HL-60 (cell line): ENCODE measurements around the gene APPL2.

Source experiments
- DNase-seq, 2 experiments: peaks; one replicate each; pipeline ENCODE4 v3.0.0-alpha.2; 2010 to 2020; ENCODE audit warnings: low read depth in 1 of 2, low spot score in 1 of 2
- H3K27ac ChIP-seq: fragments of 250-450 bp; sonication (Bioruptor Pico); replicated peaks from 2 replicates; pipeline ENCODE4 v1.5.1; 2020; ENCODE audit warnings: mild to moderate bottlenecking, moderate library complexity
- H3K27me3 ChIP-seq: fragments of 250-450 bp; sonication (Bioruptor Pico); 2 replicates; pipeline ENCODE4 v1.5.1; 2021; ENCODE audit warnings: mild to moderate bottlenecking, moderate library complexity; ENCODE audit not compliant: insufficient read depth, poor library complexity, severe bottlenecking
- H3K4me3 ChIP-seq: replicated peaks from 2 replicates; pipeline ENCODE4 v1.5.1; 2011; ENCODE audit warnings: mild to moderate bottlenecking, control low read depth, low read length; ENCODE audit not compliant: insufficient read depth
- GABPA ChIP-seq: IDR thresholded peaks from 2 replicates; pipeline ENCODE4 v1.6.1; 2012; ENCODE audit warnings: low read depth
- POLR2AphosphoS5 ChIP-seq: IDR thresholded peaks from 2 replicates; pipeline ENCODE4 v1.6.1; 2012; ENCODE audit warnings: low read depth
- SPI1 ChIP-seq: IDR thresholded peaks from 2 replicates; pipeline ENCODE4 v1.6.1; 2012; ENCODE audit warnings: low read depth, mild to moderate bottlenecking, borderline replicate concordance
- TF ChIP-seq, protein P1 (sequence below): IDR thresholded peaks from 2 replicates; pipeline ENCODE4 v1.6.1; 2012; ENCODE audit warnings: low read depth; ENCODE audit not compliant: insufficient replicate concordance
- TF ChIP-seq, protein P2 (sequence below): IDR thresholded peaks from one replicate; pipeline ENCODE4 v1.5.1; 2011; ENCODE audit warnings: low read length, control low read depth, inconsistent platforms; ENCODE audit not compliant: insufficient read depth

The APPL2 gene

DNA sequence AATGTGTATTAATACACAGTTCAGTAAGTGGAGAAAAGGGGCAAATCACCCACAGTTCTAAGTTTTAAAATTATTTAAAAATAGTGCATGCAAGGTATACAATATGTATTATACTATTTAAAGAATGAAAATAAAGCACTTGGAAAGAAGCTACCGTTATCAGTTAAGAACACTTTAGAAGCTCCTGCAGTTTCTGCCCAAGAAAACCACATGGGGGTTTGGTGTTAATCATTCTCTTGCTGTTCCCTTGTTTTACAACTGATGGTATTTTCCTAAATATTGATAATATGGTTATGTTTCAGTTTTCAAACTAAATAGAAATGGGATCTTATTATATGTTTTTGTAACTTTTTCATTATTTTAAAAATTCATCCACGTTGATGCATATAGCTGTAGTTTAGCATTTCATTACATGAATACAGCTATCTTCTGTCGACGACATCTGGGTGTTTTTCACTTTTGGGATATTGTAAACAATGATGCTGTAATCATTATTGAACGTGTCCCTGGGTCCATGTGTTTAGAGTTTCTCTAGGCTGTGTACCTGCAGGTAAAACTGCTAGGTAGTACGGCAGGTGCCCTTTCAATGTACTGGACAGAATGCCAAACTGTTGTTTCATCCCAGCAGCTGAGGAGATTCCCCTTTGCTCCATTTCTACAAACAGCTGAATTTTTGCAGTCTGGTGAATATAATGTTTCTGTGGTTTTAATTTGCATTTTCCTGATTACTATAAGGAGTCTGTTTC lies 64.1 kb downstream of the APPL2 start:
- no peaks in the 10 kb centered on the region for H3K27me3 ChIP-seq
- H3K27ac ChIP-seq: no peak overlapping the region
- DNase-seq: no peak
- no peak overlapping the region for H3K4me3 ChIP-seq
- TF ChIP-seq POLR2AphosphoS5: no peak
- no peak for TF ChIP-seq SPI1
- TF ChIP-seq, protein P1, sequence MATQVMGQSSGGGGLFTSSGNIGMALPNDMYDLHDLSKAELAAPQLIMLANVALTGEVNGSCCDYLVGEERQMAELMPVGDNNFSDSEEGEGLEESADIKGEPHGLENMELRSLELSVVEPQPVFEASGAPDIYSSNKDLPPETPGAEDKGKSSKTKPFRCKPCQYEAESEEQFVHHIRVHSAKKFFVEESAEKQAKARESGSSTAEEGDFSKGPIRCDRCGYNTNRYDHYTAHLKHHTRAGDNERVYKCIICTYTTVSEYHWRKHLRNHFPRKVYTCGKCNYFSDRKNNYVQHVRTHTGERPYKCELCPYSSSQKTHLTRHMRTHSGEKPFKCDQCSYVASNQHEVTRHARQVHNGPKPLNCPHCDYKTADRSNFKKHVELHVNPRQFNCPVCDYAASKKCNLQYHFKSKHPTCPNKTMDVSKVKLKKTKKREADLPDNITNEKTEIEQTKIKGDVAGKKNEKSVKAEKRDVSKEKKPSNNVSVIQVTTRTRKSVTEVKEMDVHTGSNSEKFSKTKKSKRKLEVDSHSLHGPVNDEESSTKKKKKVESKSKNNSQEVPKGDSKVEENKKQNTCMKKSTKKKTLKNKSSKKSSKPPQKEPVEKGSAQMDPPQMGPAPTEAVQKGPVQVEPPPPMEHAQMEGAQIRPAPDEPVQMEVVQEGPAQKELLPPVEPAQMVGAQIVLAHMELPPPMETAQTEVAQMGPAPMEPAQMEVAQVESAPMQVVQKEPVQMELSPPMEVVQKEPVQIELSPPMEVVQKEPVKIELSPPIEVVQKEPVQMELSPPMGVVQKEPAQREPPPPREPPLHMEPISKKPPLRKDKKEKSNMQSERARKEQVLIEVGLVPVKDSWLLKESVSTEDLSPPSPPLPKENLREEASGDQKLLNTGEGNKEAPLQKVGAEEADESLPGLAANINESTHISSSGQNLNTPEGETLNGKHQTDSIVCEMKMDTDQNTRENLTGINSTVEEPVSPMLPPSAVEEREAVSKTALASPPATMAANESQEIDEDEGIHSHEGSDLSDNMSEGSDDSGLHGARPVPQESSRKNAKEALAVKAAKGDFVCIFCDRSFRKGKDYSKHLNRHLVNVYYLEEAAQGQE: no peak
- TF ChIP-seq, protein P2, sequence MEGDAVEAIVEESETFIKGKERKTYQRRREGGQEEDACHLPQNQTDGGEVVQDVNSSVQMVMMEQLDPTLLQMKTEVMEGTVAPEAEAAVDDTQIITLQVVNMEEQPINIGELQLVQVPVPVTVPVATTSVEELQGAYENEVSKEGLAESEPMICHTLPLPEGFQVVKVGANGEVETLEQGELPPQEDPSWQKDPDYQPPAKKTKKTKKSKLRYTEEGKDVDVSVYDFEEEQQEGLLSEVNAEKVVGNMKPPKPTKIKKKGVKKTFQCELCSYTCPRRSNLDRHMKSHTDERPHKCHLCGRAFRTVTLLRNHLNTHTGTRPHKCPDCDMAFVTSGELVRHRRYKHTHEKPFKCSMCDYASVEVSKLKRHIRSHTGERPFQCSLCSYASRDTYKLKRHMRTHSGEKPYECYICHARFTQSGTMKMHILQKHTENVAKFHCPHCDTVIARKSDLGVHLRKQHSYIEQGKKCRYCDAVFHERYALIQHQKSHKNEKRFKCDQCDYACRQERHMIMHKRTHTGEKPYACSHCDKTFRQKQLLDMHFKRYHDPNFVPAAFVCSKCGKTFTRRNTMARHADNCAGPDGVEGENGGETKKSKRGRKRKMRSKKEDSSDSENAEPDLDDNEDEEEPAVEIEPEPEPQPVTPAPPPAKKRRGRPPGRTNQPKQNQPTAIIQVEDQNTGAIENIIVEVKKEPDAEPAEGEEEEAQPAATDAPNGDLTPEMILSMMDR: no peak
- no peak for TF ChIP-seq GABPA

DNA sequence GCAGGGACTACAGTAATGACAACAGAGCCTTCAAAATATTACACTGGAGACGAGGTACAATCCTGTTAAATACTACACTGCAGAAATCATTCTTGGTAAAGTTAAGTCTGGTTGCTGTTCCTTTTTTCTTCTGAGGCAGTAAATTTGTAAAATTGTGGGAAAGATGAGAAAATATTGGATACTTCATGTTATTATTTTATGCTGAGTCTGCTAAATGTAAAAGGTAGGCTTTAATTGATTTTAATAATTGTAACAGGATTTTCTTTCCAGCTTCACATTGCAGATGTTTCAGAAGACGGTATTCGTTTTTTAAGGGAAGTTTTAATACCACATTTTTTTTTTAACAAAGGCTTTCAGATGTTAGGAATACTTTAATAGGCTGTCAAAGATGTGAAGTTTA lies 65.8 kb downstream of the APPL2 start:
- TF ChIP-seq, protein P1: no peak
- TF ChIP-seq, protein P2: no peak
- no peak for TF ChIP-seq GABPA
- no peak for TF ChIP-seq SPI1
- TF ChIP-seq POLR2AphosphoS5: no peak
- no peak overlapping the region for H3K4me3 ChIP-seq
- H3K27me3 ChIP-seq: no peaks in the 10 kb centered on the region
- no peak for DNase-seq
- no peak overlapping the region for H3K27ac ChIP-seq

DNA sequence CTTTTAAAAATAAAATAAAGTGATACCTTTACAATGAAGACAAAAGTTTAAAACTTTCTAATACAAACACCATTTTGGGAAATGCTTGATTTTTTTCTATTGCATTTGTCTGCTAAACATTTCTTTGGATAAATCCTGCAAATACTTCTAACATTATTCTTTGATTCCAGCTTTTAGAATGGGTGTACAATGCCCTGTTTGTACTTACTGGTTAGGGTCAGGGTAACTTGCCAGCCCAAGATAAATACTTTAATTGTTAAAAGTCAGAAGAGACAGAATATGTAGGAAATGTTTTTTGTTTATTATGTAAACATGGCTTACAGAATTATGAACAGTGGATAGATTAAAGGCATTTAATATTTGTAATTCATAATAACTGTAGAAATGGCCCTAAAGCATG lies 68.0 kb downstream of the APPL2 start:
- Histone ChIP-seq H3K4me3 (no peak overlapping the region), H3K27ac (no peak overlapping the region), H3K27me3 (no peaks in the 10 kb centered on the region)
- no peak for DNase-seq
- TF ChIP-seq GABPA (no peak), POLR2AphosphoS5 (no peak)

DNA sequence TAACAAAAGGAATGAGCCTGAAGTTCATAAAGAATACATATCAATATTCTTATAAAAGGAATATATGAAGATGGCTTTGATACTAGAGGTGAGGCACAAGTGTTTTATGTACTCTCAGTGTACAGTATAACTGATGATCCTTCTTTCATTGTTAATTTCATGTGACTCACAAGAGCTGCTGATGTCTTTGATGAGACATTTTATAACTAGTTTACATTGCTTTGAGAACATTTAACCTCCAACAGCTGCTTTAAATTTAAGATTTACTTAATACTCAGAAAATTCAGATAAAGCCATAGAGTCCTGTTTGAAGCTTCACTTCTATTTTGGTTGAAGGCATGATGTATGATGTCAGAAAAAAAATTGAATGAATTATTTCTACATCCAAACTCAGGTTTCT lies 68.6 kb downstream of the APPL2 start:
- no peak overlapping the region for H3K27ac ChIP-seq
- H3K27me3 ChIP-seq: no peaks in the 10 kb centered on the region
- TF ChIP-seq GABPA (no peak), POLR2AphosphoS5 (no peak), SPI1 (no peak)
- TF ChIP-seq, protein P1: no peak
- TF ChIP-seq, protein P2: no peak
- DNase-seq: no peak
- H3K4me3 ChIP-seq: no peak overlapping the region
